Loucy (cell line): ENCODE data around the gene CYP26B1.

Experiments
- H2AFZ ChIP-seq: fragments of 200-600 bp; sonication (generic); 2 replicates; pipeline ENCODE4 v1.6.0; 2016; ENCODE audit warnings: antibody characterized with exemption, mild to moderate bottlenecking, low read length, moderate library complexity
- H3F3A ChIP-seq: fragments of 200-600 bp; 2 replicates; pipeline ENCODE4 v1.6.0; 2016; ENCODE audit warnings: antibody characterized with exemption, low read depth, mild to moderate bottlenecking
- H3K27me3 ChIP-seq: fragments of 200-600 bp; sonication (generic); 2 replicates; pipeline ENCODE4 v1.6.1; 2014; ENCODE audit warnings: low read length, mild to moderate bottlenecking; ENCODE audit not compliant: insufficient read depth, poor library complexity, severe bottlenecking
- H3K36me3 ChIP-seq: fragments of 200-600 bp; sonication (generic); 2 replicates; pipeline ENCODE4 v1.6.1; 2016; ENCODE audit warnings: low read length; ENCODE audit not compliant: insufficient read depth
- H3K4me1 ChIP-seq: fragments of 200-600 bp; sonication (generic); 2 replicates; pipeline ENCODE4 v1.5.1; 2014; ENCODE audit warnings: low read length, mild to moderate bottlenecking; ENCODE audit not compliant: insufficient read depth, poor library complexity, severe bottlenecking
- H3K4me2 ChIP-seq: fragments of 200-600 bp; sonication (generic); 2 replicates; pipeline ENCODE4 v1.6.0; 2014; ENCODE audit warnings: antibody characterized with exemption, low read length, low read depth, mild to moderate bottlenecking; ENCODE audit not compliant: poor library complexity, severe bottlenecking
- H3K4me3 ChIP-seq: fragments of 200-600 bp; sonication (generic); 2 replicates; pipeline ENCODE4 v1.5.1; 2014; ENCODE audit warnings: low read length, mild to moderate bottlenecking, mixed read lengths; ENCODE audit not compliant: poor library complexity, severe bottlenecking
- H3K79me2 ChIP-seq: fragments of 200-600 bp; sonication (generic); 2 replicates; pipeline ENCODE4 v1.6.1; 2014; ENCODE audit warnings: low read length; ENCODE audit not compliant: insufficient read depth
- H3K9ac ChIP-seq: fragments of 200-600 bp; sonication (generic); 2 replicates; pipeline ENCODE4 v1.6.0; 2014; ENCODE audit warnings: mild to moderate bottlenecking, low read depth, low read length, moderate library complexity; ENCODE audit not compliant: poor library complexity, severe bottlenecking
- H3K9me2 ChIP-seq: fragments of 200-600 bp; sonication (generic); replicated peaks from 2 replicates; pipeline ENCODE4 v1.6.1; 2016; ENCODE audit warnings: low read depth, low read length, mixed read lengths
- H3K9me3 ChIP-seq: fragments of 200-600 bp; sonication (generic); 2 replicates; pipeline ENCODE4 v1.6.1; 2014; ENCODE audit warnings: mild to moderate bottlenecking, antibody characterized with exemption, low read length, low read depth; ENCODE audit not compliant: insufficient read depth
- H4K20me1 ChIP-seq: fragments of 200-600 bp; sonication (generic); 2 replicates; pipeline ENCODE4 v1.6.0; 2014; ENCODE audit warnings: antibody characterized with exemption, low read length, mild to moderate bottlenecking; ENCODE audit not compliant: insufficient read depth, poor library complexity, severe bottlenecking
- CTCF ChIP-seq: fragments of 200-600 bp; sonication (generic); conservative IDR thresholded peaks from 2 replicates; pipeline ENCODE4 v1.5.1; 2014; ENCODE audit warnings: mild to moderate bottlenecking, antibody characterized with exemption, low read length
- EZH2phosphoT487 ChIP-seq: fragments of 200-600 bp; IDR thresholded peaks from 2 replicates; pipeline ENCODE4 v1.6.1; 2018; ENCODE audit warnings: antibody characterized with exemption, mild to moderate bottlenecking, moderate library complexity, borderline replicate concordance

CYP26B1 gene

GRCh38 chr2:72185206-72185605 is 37.5 kb upstream of the CYP26B1 start:
- no peaks in the 10 kb centered on the region for H3K4me1 ChIP-seq
- H3K27me3 ChIP-seq, result no peaks in the 10 kb centered on the region
- TF ChIP-seq CTCF (no peak), EZH2phosphoT487 (no peak)
- no peaks in the 10 kb centered on the region for H3K36me3 ChIP-seq
- no peak overlapping the region for H3K4me2 ChIP-seq
- H2AFZ ChIP-seq, result no peak overlapping the region
- no peaks in the 10 kb centered on the region for H3F3A ChIP-seq
- H3K79me2 ChIP-seq, result no peaks in the 10 kb centered on the region
- H3K4me3 ChIP-seq, result no peak overlapping the region
- peaks cover 4% of the 10 kb centered on the region; the same call in 1 of the 2 replicates for H3K9me3 ChIP-seq
- no peaks in the 10 kb centered on the region for H4K20me1 ChIP-seq
- no peaks in the 10 kb centered on the region for H3K9me2 ChIP-seq
- H3K9ac ChIP-seq, result no peak overlapping the region

- Histone ChIP-seq H4K20me1 (no peaks in the 10 kb centered on the region), H3F3A (no peaks in the 10 kb centered on the region), H3K9ac (no peak overlapping the region), H3K27me3 (no peaks in the 10 kb centered on the region), H3K4me3 (no peak overlapping the region), H3K9me2 (no peaks in the 10 kb centered on the region), H3K4me2 (no peak overlapping the region), H2AFZ (no peak overlapping the region), H3K4me1 (no peaks in the 10 kb centered on the region), H3K79me2 (no peaks in the 10 kb centered on the region), H3K9me3 (peaks cover 4% of the 10 kb centered on the region; the same call in 1 of the 2 replicates), H3K36me3 (peaks cover 2% of the 10 kb centered on the region; the same call in 1 of the 2 replicates)
- TF ChIP-seq CTCF, result no peak
- TF ChIP-seq EZH2phosphoT487, result no peak
These were observed 35.8 kb upstream of the CYP26B1 start for GRCh38 chr2:72183466-72183865.

- peaks cover 4% of the 10 kb centered on the region; the same call in 1 of the 2 replicates for H3K9me3 ChIP-seq
- H3K4me2 ChIP-seq, result no peak overlapping the region
- no peak overlapping the region for H3K9ac ChIP-seq
- H3K27me3 ChIP-seq, result no peaks in the 10 kb centered on the region
- H3K4me3 ChIP-seq, result no peak overlapping the region
- no peaks in the 10 kb centered on the region for H3F3A ChIP-seq
- no peaks in the 10 kb centered on the region for H3K9me2 ChIP-seq
- no peaks in the 10 kb centered on the region for H4K20me1 ChIP-seq
- H3K4me1 ChIP-seq, result no peaks in the 10 kb centered on the region
- H3K79me2 ChIP-seq, result no peaks in the 10 kb centered on the region
- peaks cover 3% of the 10 kb centered on the region; the same call in 1 of the 2 replicates for H3K36me3 ChIP-seq
- TF ChIP-seq EZH2phosphoT487, result no peak
- no peak for TF ChIP-seq CTCF
- H2AFZ ChIP-seq, result no peak overlapping the region
These were observed 35.4 kb upstream of the CYP26B1 start for GRCh38 chr2:72183016-72183415.
